OCI-LY3 (cell line): ENCODE results near the gene SI.

Experiments
- CTCF ChIP-seq: fragments of 200-600, 300-600 bp; sonication (generic); IDR thresholded peaks from 2 replicates; pipeline ENCODE4 v1.5.1; 2014; ENCODE audit warnings: antibody characterized with exemption, low read length, low read depth
- EZH2phosphoT487 ChIP-seq: fragments of 200-600 bp; shearing (Covaris generic); IDR thresholded peaks from 2 replicates; pipeline ENCODE4 v1.6.1; 2018; ENCODE audit warnings: antibody characterized with exemption, mixed run types, low read depth

GRCh38 chr3:164940745-164941144 is 137.6 kb downstream of the SI start:
- no peak for TF ChIP-seq CTCF
- no peak for TF ChIP-seq EZH2phosphoT487
